Measurements from ENCODE around the gene BCL10. TPM values are rescaled to one million over a fixed set of nuclear protein-coding genes. Genes with fewer than 3 reads are reported as not detected.

Gene BCL10
- total and polyA plus RNA-seq, 12 donors: 5.5 to 34.6 (median 19.8) TPM

- H3K4me1 ChIP-seq (replicated peaks in 1 of 2): peaks cover 12 to 33% of the 10 kb centered on the region in 2 donors
- intact Hi-C loops (cut with DNase I): no loop called here
- DNase-seq: peak in 4 of 7 donors; percentile 5 to 37 (median 22)
- no peaks in the 10 kb centered on the region for H3K36me3 ChIP-seq (replicated peaks in 1 of 2)
- H3K9me3 ChIP-seq (replicated peaks in 1 of 3): no peaks in the 10 kb centered on the region
- H3K27me3 ChIP-seq: no peaks in the 10 kb centered on the region
- peak overlapping the region in 2 of 4 donors; percentile 66 to 83 for H3K4me3 ChIP-seq
- H3K27ac ChIP-seq: peak overlapping the region; percentile 58 to 99 (median 96)
- 58 to 64% (median 64%) methylated on average over 11 of the region's 11 CpGs for WGBS, 4 donors
- TF ChIP-seq POLR2A (IDR thresholded peaks at IDR 0.05) (no peak), CTCF (IDR thresholded peaks at IDR 0.05) (no peak)
Observed at GRCh38 chr1:85276978-85277639, 677 bp upstream of the BCL10 start.

GRCh38 chr1:85275701-85276214 lies 674 bp downstream of the BCL10 start:
- Histone ChIP-seq H3K27me3 (no peaks in the 10 kb centered on the region), H3K36me3 (replicated peaks in 1 of 2) (peaks cover 0 to 2% of the 10 kb centered on the region in 2 donors), H3K4me1 (replicated peaks in 1 of 2) (peaks cover 12 to 33% of the 10 kb centered on the region in 2 donors), H3K9me3 (replicated peaks in 1 of 3) (no peaks in the 10 kb centered on the region), H3K4me3 (peak overlapping the region; percentile 66 to 83 (median 67)), H3K27ac (peak overlapping the region; percentile 95 to 99 (median 97))
- intact Hi-C loops (cut with DNase I): no loop called here
- whole genome bisulfite sequencing, 4 donors: 1 to 4% (median 2%) methylated on average over 8 to 13 of the region's 13 CpGs
- no peak for DNase-seq
- TF ChIP-seq CTCF (IDR thresholded peaks at IDR 0.05): no peak
- no peak for TF ChIP-seq POLR2A (IDR thresholded peaks at IDR 0.05)

GRCh38 chr1:85274969-85275453 lies 1.4 kb downstream of the BCL10 start:
- H3K27me3 ChIP-seq: no peaks in the 10 kb centered on the region
- peak overlapping the region in 3 of 5 donors; percentile 95 to 99 (median 96) for H3K27ac ChIP-seq
- peaks cover 12 to 33% of the 10 kb centered on the region in 2 donors for H3K4me1 ChIP-seq (replicated peaks in 1 of 2)
- peaks cover 0 to 10% of the 10 kb centered on the region in 2 donors for H3K36me3 ChIP-seq (replicated peaks in 1 of 2)
- peak in 2 of 7 donors; percentile 21 to 26 for DNase-seq
- H3K4me3 ChIP-seq: peak overlapping the region in 1 of 4 donors; percentile 83
- 13 to 22% (median 18%) methylated on average over 1 of the region's 1 CpG for WGBS, 4 donors
- TF ChIP-seq CTCF (IDR thresholded peaks at IDR 0.05): no peak
- TF ChIP-seq POLR2A (IDR thresholded peaks at IDR 0.05): peak in 1 of 2 donors; percentile 59
- intact Hi-C loops (cut with DNase I): no loop called here
- H3K9me3 ChIP-seq (replicated peaks in 1 of 3): no peaks in the 10 kb centered on the region

- no peaks in the 10 kb centered on the region for H3K9me3 ChIP-seq (replicated peaks in 1 of 3)
- DNase-seq: no peak
- H3K27me3 ChIP-seq: no peaks in the 10 kb centered on the region
- no peak for TF ChIP-seq POLR2A (IDR thresholded peaks at IDR 0.05)
- no peak for TF ChIP-seq CTCF (IDR thresholded peaks at IDR 0.05)
- intact Hi-C loops (cut with DNase I): no loop called here
- H3K4me3 ChIP-seq: no peak overlapping the region
- peaks cover 0 to 26% of the 10 kb centered on the region in 2 donors for H3K36me3 ChIP-seq (replicated peaks in 1 of 2)
- H3K4me1 ChIP-seq (replicated peaks in 1 of 2): peaks cover 5 to 29% of the 10 kb centered on the region in 2 donors
- H3K27ac ChIP-seq: no peak overlapping the region
Observed at GRCh38 chr1:85273397-85273796, 3.0 kb downstream of the BCL10 start.
